ENCODE data around the gene KAZN. TPM values are rescaled to one million over a fixed set of nuclear protein-coding genes. Genes with fewer than 3 reads are reported as not detected.

KAZN gene
- total and polyA plus RNA-seq, 10 donors = 20.0 to 245 (median 144) TPM

DNA sequence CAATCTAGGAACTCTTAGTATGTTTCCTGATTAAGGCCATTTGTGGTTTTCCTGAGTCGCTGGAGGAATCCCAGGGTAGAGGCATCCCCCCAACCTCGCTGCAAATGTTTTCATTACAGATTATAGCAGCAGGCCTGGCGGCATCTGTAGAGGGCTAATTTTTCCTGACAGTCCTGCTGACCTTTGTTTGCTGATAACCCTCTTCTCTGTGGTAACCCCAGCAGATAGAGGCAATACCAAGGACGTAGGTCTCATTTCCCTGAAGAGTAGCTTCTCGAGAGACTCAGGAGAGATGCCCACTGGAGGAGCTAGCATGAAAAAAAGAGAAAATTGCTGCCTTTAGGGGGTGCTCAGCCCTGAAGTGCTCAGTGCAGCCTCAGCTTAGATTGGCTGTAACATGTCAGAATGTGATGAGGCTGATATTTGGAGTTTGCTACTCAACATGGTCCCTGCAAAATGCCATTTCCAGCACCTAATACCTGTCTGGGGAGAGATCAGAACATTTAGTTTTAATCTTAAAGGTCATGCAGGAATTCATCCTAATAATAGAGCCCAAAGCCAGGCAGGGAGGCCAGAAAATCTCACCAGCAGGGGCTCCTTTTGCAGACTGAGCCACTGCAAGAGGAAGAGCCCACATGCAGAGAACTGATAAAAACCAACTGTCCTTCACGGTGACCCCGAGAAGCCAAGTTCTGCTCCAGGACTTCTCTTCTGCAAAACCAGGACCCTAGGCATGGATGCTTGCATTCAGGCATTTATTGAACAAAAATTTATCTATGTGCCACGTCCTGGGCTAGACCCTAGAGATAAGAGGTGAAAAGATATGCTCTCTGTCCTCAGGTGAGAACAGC lies 184.5 kb downstream of the KAZN start:
- WGBS, 5 donors = 35 to 58% (median 41%) methylated on average over 8 of the region's 8 CpGs
- intact Hi-C loops (cut with DNase I; ENCODE audit: low total_unique reads) = no loop called here
- TF ChIP-seq, protein P1, sequence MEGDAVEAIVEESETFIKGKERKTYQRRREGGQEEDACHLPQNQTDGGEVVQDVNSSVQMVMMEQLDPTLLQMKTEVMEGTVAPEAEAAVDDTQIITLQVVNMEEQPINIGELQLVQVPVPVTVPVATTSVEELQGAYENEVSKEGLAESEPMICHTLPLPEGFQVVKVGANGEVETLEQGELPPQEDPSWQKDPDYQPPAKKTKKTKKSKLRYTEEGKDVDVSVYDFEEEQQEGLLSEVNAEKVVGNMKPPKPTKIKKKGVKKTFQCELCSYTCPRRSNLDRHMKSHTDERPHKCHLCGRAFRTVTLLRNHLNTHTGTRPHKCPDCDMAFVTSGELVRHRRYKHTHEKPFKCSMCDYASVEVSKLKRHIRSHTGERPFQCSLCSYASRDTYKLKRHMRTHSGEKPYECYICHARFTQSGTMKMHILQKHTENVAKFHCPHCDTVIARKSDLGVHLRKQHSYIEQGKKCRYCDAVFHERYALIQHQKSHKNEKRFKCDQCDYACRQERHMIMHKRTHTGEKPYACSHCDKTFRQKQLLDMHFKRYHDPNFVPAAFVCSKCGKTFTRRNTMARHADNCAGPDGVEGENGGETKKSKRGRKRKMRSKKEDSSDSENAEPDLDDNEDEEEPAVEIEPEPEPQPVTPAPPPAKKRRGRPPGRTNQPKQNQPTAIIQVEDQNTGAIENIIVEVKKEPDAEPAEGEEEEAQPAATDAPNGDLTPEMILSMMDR (IDR thresholded peaks at IDR 0.05 in 8 of 11, conservative IDR thresholded peaks at IDR 0.05 in 3 of 11) = peak in 1 of 11 experiments; percentile 13
- no peak for TF ChIP-seq POLR2AphosphoS5 (IDR thresholded peaks at IDR 0.05)
- Histone ChIP-seq H3K27ac (no peak overlapping the region), H3K36me3 (no peaks in the 10 kb centered on the region), H3K9me3 (no peaks in the 10 kb centered on the region), H3K4me1 (peaks cover 0 to 49% (median 16%) of the 10 kb centered on the region in 6 donors), H3K4me3 (no peak overlapping the region), H3K27me3 (replicated peaks in 1 of 7) (no peaks in the 10 kb centered on the region)
- no peak for DNase-seq

DNA sequence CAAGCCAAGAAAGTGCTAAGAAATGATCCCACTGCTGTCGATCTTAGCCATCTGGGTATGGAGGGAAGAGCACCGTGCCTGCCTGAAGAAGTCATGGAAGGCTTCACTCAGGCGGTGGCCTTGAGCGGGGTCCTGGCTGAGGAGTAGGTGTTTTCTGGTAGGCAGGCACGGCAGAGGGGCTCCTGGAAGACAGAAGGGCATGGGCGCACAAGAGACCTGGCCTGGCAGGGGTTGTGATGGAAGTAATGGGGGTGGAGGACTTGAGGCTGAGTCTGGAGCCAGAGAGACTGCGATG lies 185.1 kb downstream of the KAZN start:
- Histone ChIP-seq H3K27ac (peak overlapping the region in 1 of 8 donors; percentile 24), H3K27me3 (replicated peaks in 1 of 7) (no peaks in the 10 kb centered on the region), H3K9me3 (no peaks in the 10 kb centered on the region), H3K36me3 (no peaks in the 10 kb centered on the region), H3K4me1 (peaks cover 0 to 45% (median 15%) of the 10 kb centered on the region in 6 donors), H3K4me3 (no peak overlapping the region)
- intact Hi-C loops (cut with DNase I; ENCODE audit: low total_unique reads) = no loop called here
- 92 to 96% (median 93%) methylated on average over 7 of the region's 7 CpGs for WGBS, 5 donors
- peak; percentile 40 for DNase-seq
- TF ChIP-seq POLR2AphosphoS5 (IDR thresholded peaks at IDR 0.05) (no peak), POLR2A (IDR thresholded peaks at IDR 0.05) (no peak)
- TF ChIP-seq, protein P1 (IDR thresholded peaks at IDR 0.05 in 8 of 11, conservative IDR thresholded peaks at IDR 0.05 in 3 of 11) = no peak

DNA sequence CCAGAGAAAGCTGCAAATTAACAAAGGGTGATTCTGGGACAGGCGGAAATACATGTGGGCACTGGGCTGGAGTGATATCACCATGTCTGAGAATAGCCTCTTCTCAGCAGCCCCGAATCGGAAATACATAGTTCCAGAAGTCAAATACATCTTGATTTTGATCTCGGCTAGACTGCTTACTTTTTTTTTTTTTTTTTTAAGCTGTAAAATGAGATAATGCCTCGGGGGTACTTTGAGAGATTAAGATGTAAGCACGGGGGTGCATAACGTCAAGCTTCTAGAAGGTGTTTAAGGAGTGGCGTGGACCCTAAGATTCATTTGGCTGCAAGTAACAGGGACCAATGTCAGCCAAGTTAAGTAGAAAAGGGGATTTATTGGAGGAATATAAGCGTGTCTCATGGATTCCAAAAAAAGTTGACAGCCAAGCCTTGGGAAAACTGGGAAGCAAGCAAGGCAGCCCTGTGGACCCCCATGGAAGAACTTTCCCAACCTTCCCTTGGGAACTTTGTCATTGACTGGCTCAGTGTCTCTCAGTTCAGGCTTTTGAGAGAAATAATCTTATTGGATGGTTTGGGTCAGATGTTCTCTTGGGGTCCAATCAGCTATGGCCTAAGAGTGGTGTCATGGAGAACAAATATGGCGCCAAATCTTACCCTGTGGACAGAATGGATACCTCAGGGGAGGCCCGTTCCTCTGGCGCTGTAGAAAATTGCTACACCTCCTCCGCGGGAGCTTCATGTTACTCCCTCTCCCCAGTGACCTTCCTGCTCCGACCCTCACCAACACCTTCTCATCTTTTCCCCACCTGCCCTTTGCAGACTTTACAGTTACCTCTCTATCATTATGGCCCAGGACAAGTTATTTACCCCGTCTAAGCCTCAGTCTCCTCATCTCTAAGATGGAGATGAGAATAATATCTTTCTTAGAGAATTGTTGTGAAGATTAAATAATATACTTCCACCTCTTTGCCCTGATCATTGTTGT lies 186.6 kb downstream of the KAZN start:
- no peak for TF ChIP-seq POLR2A (IDR thresholded peaks at IDR 0.05)
- TF ChIP-seq, protein P1 (IDR thresholded peaks at IDR 0.05 in 8 of 11, conservative IDR thresholded peaks at IDR 0.05 in 3 of 11) = no peak
- no peak for TF ChIP-seq POLR2AphosphoS5 (IDR thresholded peaks at IDR 0.05)
- no peaks in the 10 kb centered on the region for H3K36me3 ChIP-seq
- no peaks in the 10 kb centered on the region for H3K27me3 ChIP-seq (replicated peaks in 1 of 7)
- DNase-seq = no peak
- peak overlapping the region in 3 of 8 donors; percentile 36 to 45 (median 41) for H3K27ac ChIP-seq
- no peak overlapping the region for H3K4me3 ChIP-seq
- H3K4me1 ChIP-seq = peaks cover 0 to 29% (median 9%) of the 10 kb centered on the region in 6 donors
- intact Hi-C loops (cut with DNase I; ENCODE audit: low total_unique reads) = no loop called here
- 86 to 91% (median 86%) methylated on average over 16 of the region's 16 CpGs for WGBS, 5 donors
- no peaks in the 10 kb centered on the region for H3K9me3 ChIP-seq
